Measurements from ENCODE around the gene GSG1L.

GSG1L gene

GRCh38 chr16:28063591-28064061 is at the start of gene GSG1L:
Gene GSG1L (minus strand): TSS chr16:28063714. CDS start chr16:28063424, 290 bp downstream.
- Mint-ChIP-seq H3K4me1 (ENCODE audit: low read depth) (no peaks in the 10 kb centered on the region), H3K27me3 (peaks cover 52% of the 10 kb centered on the region), H3K9me3 (no peaks in the 10 kb centered on the region), H3K27ac (no peak within 1 kb of the TSS), H3K36me3 (ENCODE audit: low read depth) (no peaks in the 10 kb centered on the region), H3K4me3 (no peak within 1 kb of the TSS)

GRCh38 chr16:28112908-28113307 is 49.4 kb upstream of the GSG1L start:
- peaks cover 75% of the 10 kb centered on the region for H3K36me3 Mint-ChIP-seq (ENCODE audit: low read depth)
- H3K4me3 Mint-ChIP-seq: no peak overlapping the region

DNA sequence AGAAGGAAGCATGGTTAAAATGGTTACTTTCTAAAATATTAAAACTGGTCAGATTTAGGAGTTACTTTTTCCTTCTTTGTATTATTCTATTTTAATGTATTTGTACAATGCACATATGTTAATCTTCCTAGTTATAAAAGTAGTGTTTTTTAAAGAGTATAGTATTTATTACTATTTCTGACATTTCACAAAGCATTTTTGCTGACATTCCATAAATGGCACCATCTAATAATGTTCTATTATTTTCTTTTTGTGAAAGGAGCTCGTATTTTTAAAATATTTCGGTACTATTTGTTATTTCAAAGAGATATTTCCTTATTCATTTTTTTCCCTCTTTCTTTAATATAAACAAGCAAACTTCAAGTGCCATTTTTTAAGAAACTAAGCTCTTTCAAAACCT is 47.5 kb upstream of the GSG1L start:
- peaks cover 12% of the 10 kb centered on the region for H3K4me1 Mint-ChIP-seq (ENCODE audit: low read depth)
- no peaks in the 10 kb centered on the region for H3K9me3 Mint-ChIP-seq
- H3K27ac Mint-ChIP-seq: no peak overlapping the region
- peaks cover 71% of the 10 kb centered on the region for H3K36me3 Mint-ChIP-seq (ENCODE audit: low read depth)
- H3K4me3 Mint-ChIP-seq: no peak overlapping the region
- no peaks in the 10 kb centered on the region for H3K27me3 Mint-ChIP-seq

More at GRCh38 chr16:28112908-28113307, 49.4 kb upstream of the GSG1L start:
- Mint-ChIP-seq H3K4me1 (ENCODE audit: low read depth) (peaks cover 12% of the 10 kb centered on the region), H3K9me3 (no peaks in the 10 kb centered on the region), H3K27me3 (no peaks in the 10 kb centered on the region), H3K27ac (peak overlapping the region; percentile 72)

DNA sequence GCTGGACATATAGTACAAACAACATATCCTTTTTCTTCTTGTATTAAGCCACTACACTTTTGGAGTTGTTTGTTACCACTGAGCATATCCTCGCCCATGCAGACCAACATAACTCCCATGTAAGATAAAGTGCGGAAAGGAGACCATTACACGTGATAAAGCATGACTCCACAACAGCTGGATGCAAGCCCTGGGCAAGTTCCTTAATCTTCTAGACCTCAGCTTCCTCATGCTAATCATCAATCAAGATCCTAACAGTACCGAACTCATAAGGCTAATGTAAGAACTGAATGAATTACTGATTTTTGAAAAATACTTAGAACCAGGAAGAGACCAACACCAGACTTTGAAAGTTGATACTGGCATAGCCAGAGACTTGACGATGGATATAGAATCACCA is 47.0 kb upstream of the GSG1L start:
- peaks cover 12% of the 10 kb centered on the region for H3K4me1 Mint-ChIP-seq (ENCODE audit: low read depth)
- no peak overlapping the region for H3K4me3 Mint-ChIP-seq
- no peaks in the 10 kb centered on the region for H3K27me3 Mint-ChIP-seq
- no peak overlapping the region for H3K27ac Mint-ChIP-seq
- H3K9me3 Mint-ChIP-seq: no peaks in the 10 kb centered on the region
- peaks cover 71% of the 10 kb centered on the region for H3K36me3 Mint-ChIP-seq (ENCODE audit: low read depth)

GRCh38 chr16:28110074-28110473 is 46.6 kb upstream of the GSG1L start:
- Mint-ChIP-seq H3K27ac (no peak overlapping the region), H3K36me3 (ENCODE audit: low read depth) (peaks cover 71% of the 10 kb centered on the region), H3K4me3 (no peak overlapping the region), H3K4me1 (ENCODE audit: low read depth) (peaks cover 12% of the 10 kb centered on the region), H3K27me3 (no peaks in the 10 kb centered on the region), H3K9me3 (no peaks in the 10 kb centered on the region)

DNA sequence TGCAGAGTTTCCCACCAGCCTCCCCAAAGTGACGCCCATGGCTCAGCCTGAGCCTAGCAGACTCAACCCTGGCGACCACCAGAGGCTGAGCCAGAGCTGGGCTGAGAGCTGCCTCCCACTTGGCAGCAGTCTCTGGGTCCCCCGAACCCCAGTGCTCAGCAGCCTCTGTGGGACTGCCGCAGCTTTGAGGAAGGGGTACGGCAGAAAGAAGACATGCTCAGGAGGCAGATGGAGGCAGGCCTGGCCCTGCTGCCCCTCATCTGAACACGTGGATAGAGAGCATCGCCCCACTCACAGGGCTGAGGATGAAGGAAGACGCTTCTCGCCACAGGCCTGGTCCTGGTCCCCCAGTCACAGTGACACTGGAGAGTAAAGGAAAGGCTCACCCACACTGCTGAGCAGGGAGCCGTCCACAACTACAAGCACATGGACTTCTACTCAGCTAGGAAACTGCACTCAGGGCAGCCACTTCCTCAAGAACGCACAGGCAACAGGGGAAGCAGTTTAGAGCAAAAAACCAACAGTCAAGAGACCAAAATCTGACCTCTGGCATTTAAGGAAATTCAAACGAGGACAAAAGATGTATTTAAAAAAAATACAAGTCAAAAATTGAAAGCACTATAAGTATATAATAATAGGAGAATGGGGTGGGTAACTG is 45.2 kb upstream of the GSG1L start:
- Mint-ChIP-seq H3K36me3 (ENCODE audit: low read depth) (peaks cover 76% of the 10 kb centered on the region), H3K9me3 (no peaks in the 10 kb centered on the region), H3K27ac (peak overlapping the region; percentile 37), H3K4me3 (no peak overlapping the region), H3K27me3 (no peaks in the 10 kb centered on the region), H3K4me1 (ENCODE audit: low read depth) (peaks cover 12% of the 10 kb centered on the region)

GRCh38 chr16:28107232-28107631 is 43.7 kb upstream of the GSG1L start:
- Mint-ChIP-seq H3K4me3 (no peak overlapping the region), H3K9me3 (no peaks in the 10 kb centered on the region), H3K36me3 (ENCODE audit: low read depth) (peaks cover 83% of the 10 kb centered on the region), H3K27me3 (no peaks in the 10 kb centered on the region), H3K4me1 (ENCODE audit: low read depth) (peaks cover 1% of the 10 kb centered on the region), H3K27ac (no peak overlapping the region)

DNA sequence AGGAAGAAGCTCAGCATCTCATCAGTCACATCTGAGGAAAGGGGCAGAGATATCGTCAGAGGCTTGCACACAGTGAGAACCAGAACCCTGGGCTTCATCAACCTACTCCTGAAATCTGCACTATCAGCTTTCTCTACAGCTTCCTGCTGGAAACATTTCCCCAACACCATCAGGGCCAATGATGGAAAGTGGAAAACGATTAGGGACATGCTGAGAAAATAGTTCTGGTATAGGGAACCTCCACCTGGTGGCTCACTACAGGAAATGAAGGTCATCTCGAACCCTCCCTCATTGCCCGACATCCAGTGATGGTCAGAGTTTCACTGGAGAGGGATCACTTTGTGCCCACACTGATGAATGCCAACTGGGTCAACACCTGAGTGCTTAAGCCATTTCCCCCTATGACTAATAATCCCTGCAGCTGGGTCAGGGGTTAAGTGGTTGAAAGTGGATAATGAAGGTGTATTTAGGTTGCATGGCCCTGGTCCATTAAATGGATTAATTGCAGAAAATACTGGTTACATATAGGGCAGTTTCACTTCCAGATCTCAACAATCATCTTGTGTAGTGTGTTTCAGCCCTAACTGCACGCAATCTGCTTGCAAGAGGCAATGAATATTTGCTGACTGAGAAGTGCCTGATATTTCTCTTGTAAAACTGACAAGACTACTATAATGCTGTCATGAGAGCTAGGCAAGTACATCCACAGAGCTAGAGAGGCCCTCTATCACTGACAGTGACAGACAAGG is 43.1 kb upstream of the GSG1L start:
- H3K27me3 Mint-ChIP-seq: no peaks in the 10 kb centered on the region
- H3K36me3 Mint-ChIP-seq (ENCODE audit: low read depth): peaks cover 84% of the 10 kb centered on the region
- no peak overlapping the region for H3K27ac Mint-ChIP-seq
- H3K4me1 Mint-ChIP-seq (ENCODE audit: low read depth): no peaks in the 10 kb centered on the region
- no peaks in the 10 kb centered on the region for H3K9me3 Mint-ChIP-seq
- no peak overlapping the region for H3K4me3 Mint-ChIP-seq

DNA sequence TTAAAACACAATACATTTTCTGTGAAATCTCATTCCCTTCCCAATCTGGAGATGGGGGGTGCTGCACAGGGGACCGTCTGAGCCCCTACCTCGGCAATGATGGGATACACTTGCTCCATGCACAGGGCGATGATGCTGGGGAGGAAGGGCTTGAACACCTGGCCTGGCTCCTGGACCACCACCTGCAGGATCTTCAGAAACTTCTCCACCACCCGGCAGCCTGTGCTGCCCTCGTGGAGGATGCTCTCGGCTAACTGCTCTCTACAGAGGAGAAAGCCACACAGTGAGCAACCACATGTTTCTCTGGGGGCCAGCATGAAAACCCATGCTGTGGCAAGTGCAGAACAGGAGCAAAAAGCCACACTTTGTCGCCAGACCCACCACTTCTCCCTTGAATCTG is 42.4 kb upstream of the GSG1L start:
- Mint-ChIP-seq H3K9me3 (no peaks in the 10 kb centered on the region), H3K27me3 (no peaks in the 10 kb centered on the region), H3K4me3 (no peak overlapping the region), H3K36me3 (ENCODE audit: low read depth) (peaks cover 81% of the 10 kb centered on the region), H3K4me1 (ENCODE audit: low read depth) (no peaks in the 10 kb centered on the region), H3K27ac (no peak overlapping the region)

DNA sequence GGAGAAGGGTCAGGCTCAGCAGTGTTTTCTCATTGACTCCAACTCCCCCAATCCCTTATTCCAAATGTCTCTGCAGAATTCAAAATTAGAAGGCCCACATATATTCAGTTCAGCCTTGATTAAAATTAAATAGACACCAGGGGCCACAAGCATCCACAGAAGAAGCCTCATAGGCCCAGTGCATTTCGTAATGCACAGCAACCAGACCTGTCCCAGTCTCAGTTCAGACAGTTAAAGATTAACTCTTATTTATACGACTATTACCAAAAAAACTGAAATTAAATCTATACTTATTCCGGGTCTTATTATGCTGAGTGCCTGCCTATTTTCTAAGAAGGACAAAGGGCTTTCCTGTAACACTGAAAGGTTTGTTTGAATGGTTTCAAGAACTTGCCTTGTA is 41.8 kb upstream of the GSG1L start:
- H3K4me3 Mint-ChIP-seq: no peak overlapping the region
- H3K36me3 Mint-ChIP-seq (ENCODE audit: low read depth): peaks cover 78% of the 10 kb centered on the region

DNA sequence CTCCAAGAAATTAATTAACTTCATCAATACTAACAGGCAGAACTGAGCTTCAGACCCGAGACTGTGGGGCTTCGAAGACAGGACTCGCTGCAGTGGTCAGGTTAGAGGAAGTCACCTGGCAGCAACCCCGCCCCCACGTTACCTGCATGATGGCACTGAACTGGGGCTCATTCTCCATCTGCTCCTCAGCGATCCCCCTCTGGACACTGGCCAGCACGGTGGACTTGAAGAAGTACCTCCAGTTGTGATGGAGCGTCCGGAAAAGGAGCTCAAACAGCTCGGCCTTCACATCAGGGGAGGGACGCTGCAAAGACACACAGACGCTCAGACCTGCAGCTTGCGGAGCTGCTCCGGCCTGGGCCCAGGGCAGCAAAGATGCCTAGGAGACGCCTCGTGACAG is 40.9 kb upstream of the GSG1L start:
- Mint-ChIP-seq H3K27me3 (no peaks in the 10 kb centered on the region), H3K4me3 (no peak overlapping the region), H3K36me3 (ENCODE audit: low read depth) (peaks cover 74% of the 10 kb centered on the region), H3K4me1 (ENCODE audit: low read depth) (no peaks in the 10 kb centered on the region), H3K27ac (no peak overlapping the region), H3K9me3 (no peaks in the 10 kb centered on the region)

More for the DNA sequence above, 41.8 kb upstream of the GSG1L start:
- no peaks in the 10 kb centered on the region for H3K4me1 Mint-ChIP-seq (ENCODE audit: low read depth)
- no peak overlapping the region for H3K27ac Mint-ChIP-seq
- H3K9me3 Mint-ChIP-seq: no peaks in the 10 kb centered on the region
- H3K27me3 Mint-ChIP-seq: no peaks in the 10 kb centered on the region

DNA sequence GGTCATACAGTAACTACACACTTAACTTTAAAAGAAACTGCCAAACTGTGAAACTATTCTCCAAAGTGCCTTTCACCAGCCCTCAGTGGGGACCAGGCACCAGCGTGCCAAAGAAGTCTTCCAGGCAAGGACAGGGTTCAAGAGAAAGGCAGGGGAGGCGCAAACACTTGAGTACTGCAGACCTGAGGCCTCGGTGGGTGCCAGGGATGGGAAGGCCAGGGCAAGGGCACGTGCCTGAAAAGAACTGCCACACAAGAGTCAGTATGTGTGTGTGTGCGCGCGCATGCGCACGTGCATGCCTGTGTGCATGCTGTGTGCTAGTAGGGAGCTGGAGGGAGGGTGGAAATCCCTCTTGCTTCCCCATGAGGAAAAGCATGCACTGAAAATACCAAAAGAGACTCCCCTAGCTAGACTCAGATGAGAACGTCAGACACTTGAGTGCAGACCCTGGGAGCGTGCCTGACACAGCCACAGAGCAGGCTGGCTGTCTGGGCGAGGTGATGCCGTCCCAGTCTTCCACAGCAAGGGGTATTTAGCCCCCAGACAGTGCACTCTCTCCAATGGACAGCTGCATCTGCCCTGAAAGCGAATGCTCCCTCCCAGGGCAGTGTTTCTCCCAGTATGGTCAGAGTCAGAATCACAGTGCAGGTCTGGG is 40.1 kb upstream of the GSG1L start:
- no peaks in the 10 kb centered on the region for H3K27me3 Mint-ChIP-seq
- H3K4me1 Mint-ChIP-seq (ENCODE audit: low read depth): no peaks in the 10 kb centered on the region
- H3K27ac Mint-ChIP-seq: no peak overlapping the region
- H3K36me3 Mint-ChIP-seq (ENCODE audit: low read depth): peaks cover 79% of the 10 kb centered on the region
- no peaks in the 10 kb centered on the region for H3K9me3 Mint-ChIP-seq
- H3K4me3 Mint-ChIP-seq: no peak overlapping the region

DNA sequence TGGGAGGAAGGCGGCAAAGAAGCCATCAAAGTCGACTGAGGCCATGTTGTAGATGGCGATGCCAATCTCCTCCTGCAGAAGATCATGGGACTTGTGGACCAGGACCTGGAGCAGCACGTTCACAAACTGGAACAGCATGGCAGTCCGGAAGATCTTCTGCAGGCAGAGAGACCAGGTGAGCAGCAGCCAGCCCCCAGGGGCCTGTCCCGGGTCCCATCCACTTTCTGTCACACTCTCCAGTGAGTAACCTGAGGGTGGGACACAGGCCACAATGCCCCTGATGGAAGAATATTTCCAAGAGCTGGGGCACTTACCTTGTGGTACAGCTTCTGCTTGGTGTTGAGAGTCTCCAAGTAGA is 38.0 kb upstream of the GSG1L start:
- Mint-ChIP-seq H3K27ac (no peak overlapping the region), H3K4me3 (no peak overlapping the region), H3K4me1 (ENCODE audit: low read depth) (no peaks in the 10 kb centered on the region), H3K36me3 (ENCODE audit: low read depth) (peaks cover 81% of the 10 kb centered on the region), H3K9me3 (no peaks in the 10 kb centered on the region), H3K27me3 (no peaks in the 10 kb centered on the region)

DNA sequence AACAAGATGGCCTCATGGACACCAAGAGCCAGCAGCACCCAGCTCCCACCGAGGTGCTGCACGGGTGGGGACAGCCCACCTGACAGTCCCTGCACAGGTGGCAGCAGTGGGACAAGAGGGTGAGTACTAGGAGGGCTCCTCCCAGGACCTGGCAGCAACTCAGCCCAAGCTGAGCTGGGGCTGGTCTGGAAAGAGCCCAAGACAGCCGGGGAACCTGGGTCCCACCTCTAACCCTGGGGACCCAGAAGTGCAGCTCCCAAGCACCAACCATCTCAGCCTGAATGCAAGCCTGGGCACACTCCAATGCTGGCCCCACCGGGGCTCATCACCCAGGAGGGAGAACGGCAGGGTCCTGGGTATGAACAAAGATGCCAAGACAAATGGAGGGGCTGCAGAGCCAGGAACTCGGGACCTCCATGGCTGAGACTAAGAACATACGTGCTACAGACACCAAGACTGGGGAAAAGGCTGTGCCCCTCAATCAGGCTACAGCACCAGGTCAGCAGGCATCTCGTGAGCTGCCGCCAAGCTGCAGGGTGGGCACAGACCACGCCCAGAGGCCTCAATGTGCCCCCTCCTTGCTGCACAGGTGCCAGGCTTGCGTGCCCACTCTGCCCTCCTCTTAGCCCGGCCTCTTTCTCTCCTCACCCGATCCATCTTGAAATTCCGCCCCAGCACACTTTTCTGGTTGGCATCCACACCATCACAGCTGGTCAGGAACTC is 37.5 kb upstream of the GSG1L start:
- Mint-ChIP-seq H3K4me3 (no peak overlapping the region), H3K4me1 (ENCODE audit: low read depth) (no peaks in the 10 kb centered on the region), H3K27me3 (no peaks in the 10 kb centered on the region), H3K9me3 (no peaks in the 10 kb centered on the region), H3K36me3 (ENCODE audit: low read depth) (peaks cover 78% of the 10 kb centered on the region), H3K27ac (no peak overlapping the region)
